ENCODE data around the gene VWA8. TPM values are rescaled to one million over a fixed set of nuclear protein-coding genes. Genes with fewer than 3 reads are reported as not detected.

Gene VWA8
- total RNA-seq, 1 donor from 2014 or later = 49.3 TPM

DNA sequence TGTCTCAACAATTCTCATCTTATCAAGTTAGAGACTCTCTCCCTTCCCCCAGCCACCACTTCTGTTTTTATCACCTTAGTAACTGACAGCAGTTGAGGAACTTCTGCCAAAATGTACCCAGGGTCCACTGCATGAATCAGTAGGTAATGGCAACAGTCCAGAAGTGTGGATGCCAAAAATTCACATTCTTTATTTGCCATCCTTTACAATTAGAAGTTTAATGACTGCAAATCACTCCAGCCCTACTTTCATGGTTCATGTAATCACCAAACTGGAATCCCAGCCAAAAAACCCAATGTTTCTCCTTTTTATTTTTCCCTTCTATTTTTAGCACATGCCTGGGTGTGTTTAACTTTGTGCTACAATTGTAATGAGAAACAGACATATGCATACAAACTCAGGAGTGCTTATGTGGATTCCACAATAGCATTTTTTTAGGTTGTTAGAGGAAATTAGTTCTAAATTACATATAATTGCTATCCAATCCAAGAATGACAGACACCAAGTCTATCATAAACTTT lies 260.1 kb downstream of the VWA8 start:
- FAIRE-seq (no peak), DNase-seq (ENCODE audit: low spot score in 2 of 2) (no peak)

DNA sequence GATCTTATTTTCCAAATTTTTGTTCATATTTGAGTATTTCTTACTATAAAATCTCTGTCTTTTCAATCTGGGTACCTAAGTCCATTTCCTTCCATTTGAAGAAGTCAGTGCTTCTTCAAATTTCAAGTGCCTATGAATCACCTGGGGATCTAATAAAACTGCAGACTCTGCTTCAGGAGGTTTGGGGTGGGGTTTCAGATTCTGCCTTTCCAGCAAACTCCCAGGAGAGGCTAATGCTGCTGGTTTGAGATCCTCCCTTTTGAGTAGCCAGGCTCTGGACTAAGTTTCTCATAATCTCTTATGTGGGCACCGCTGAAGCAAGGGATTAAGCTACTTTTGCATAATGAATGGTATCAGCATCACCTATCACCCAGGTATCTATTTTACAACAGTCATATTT lies 261.1 kb downstream of the VWA8 start:
- FAIRE-seq (no peak), DNase-seq (ENCODE audit: low spot score in 2 of 2) (no peak)

DNA sequence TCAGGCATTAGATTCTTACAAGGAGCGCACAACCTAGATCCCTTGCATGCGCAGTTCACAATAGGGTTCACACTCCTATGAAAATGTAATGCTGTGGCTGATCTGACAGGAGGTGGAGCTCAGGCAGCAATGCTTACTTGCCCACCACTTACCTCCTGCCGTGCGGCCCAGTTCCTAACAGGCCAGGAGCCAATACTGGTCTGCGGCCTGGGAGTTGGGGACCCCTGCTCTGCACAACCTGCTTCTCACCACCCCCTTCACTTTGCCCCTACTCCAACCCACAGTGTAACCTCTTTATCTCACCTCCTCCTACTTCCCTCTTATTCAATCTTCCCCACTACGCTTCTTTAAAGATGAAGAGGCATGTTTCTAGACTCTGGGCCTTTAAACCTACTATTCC lies 263.3 kb downstream of the VWA8 start:
- FAIRE-seq (no peak), DNase-seq (ENCODE audit: low spot score in 2 of 2) (no peak)

DNA sequence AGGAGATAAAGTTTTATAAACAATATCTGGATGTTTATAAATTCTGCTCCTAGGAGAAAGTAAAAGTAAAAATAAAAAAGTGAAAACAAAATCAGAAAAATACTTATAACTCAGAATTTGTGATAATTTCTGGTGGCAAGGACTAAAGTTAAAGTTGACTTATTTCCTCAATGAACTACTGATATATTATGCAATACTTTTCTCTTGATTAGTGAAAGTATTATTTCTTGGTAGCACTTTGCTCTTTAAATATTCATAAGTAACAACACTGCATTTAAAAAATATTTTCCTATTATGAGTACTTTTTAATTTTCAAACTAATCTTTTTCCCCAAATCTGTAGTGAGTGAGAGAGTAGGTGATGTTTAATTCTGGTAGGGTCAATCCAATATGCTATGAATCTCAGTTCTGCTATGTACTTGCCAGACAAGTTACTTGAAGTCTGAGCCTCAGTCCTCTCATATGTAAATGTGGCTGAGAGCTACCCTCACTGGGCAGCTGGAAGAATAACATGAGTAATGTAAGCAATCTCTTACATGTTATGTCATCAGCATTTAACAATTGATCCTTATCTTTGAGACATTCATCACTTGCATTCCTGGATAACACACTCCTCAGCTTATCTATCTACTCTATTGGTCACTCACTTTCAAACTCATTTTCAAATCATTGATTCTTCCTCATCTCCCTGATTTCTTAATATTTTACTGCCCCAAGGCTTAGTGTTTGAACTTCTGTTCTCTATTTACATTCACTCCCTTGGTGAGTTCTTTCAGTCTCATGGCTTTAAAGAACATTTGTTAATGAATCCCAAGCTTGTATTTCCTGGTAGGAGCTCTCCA lies 264.5 kb downstream of the VWA8 start:
- FAIRE-seq (peak; percentile 17), DNase-seq (ENCODE audit: low spot score in 2 of 2) (no peak)

DNA sequence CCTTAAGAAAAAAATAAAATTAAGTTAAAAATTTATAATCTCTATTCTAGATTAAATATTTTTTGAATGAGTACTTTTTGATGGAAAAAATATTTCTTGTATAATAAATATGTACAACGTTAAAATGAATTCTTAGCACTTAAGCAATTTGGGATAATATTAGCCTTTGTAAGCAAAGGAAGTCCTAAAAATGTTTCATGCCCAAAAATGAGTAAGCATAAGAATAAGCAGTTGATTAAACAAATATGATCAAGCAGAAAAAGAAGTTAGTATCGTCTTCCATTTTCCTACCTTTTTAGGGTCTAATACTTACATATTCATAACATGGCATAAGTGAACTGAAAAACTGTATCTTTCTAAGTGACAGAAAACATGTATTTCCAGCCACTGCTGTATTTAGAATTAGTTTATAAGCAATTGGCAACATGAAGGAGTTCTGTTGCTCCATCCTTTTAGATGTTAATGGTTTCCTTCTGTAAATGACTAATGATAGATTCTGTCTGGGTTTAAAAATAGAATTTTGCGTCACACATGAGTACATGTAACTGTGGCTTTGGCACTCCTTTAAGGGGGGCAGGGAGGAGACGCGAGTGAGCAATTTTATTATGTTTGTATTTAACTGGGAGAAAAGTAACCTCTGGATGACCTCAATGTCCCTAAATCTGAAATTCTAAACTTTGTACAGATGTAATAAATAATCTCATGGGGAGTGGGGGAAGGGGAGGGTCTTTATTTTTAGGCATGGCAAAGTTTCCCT lies 266.2 kb downstream of the VWA8 start:
- FAIRE-seq = no peak

GRCh38 chr13:41693434-41693833 lies 267.5 kb downstream of the VWA8 start:
- FAIRE-seq = peak; percentile 57

More for the DNA sequence above, 266.2 kb downstream of the VWA8 start:
- DNase-seq (ENCODE audit: low spot score in 2 of 2) = no peak

DNA sequence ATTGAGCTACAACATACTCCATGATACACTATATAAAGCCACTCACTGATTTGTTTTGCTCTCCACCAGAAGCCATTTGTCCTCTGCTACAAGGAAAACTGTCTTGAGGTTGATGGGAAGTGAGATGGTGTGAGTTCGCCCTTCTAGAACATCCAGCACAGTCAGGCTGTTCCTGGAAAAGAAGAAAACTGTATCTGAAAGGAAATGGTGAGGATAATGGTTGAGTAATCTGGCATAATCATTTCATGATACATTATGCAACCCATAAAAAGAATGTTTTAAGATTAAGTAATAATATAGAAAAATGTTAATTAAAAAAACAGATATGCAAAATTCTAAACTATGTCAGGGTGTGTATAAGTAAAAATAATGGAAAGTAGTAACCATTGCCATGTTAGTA lies 269.6 kb downstream of the VWA8 start:
- no peak for DNase-seq (ENCODE audit: low spot score in 2 of 2)
- FAIRE-seq = no peak

More at GRCh38 chr13:41693434-41693833, 267.5 kb downstream of the VWA8 start:
- no peak for DNase-seq (ENCODE audit: low spot score in 2 of 2)

- DNase-seq (ENCODE audit: low spot score in 2 of 2) = no peak
- FAIRE-seq = no peak
These were observed 278.1 kb downstream of the VWA8 start for GRCh38 chr13:41682766-41683165.

GRCh38 chr13:41682001-41682400 lies 278.9 kb downstream of the VWA8 start:
- FAIRE-seq = no peak
- no peak for DNase-seq (ENCODE audit: low spot score in 2 of 2)

DNA sequence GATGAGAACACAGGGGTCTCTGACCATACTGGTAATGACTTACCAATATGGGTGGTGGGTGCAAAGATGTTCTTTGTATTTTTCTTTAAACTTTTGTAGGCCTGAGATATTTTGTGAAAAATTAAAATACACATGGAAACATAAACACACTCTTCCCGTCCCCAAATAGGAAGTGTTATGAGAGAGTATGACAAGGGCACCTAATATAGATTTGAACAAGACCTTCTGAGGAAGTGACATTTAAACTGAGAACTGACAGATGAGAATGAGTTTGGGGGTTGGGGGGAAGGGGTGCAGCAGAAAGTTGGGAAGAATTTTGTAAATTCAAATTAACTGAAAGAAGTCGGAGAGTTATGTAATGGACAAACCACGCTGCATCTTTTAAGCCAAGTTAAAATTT lies 279.3 kb downstream of the VWA8 start:
- no peak for DNase-seq (ENCODE audit: low spot score in 2 of 2)

DNA sequence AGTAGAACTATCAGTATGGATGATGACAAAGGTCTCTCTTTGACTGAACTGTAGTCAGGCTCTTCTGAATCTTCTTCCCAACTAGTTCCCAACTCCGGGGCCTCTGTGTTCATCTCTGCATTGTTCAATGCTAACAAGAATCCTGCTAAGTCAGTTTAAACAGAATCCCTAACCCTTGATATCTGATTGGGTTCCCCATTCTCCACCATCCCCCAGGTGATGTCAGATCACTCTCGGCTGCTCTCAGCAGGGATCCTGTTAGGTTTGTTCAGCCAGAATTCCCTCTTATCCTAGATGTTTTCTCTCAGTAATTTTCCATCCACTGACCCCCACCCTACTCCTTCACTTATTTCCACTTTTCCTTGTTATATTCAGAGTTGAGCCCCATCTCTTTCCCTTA lies 280.0 kb downstream of the VWA8 start:
- no peak for DNase-seq (ENCODE audit: low spot score in 2 of 2)
- no peak for FAIRE-seq

More for the DNA sequence above, 279.3 kb downstream of the VWA8 start:
- FAIRE-seq = no peak

- no peak for FAIRE-seq
- DNase-seq (ENCODE audit: low spot score in 2 of 2) = no peak
These were observed 282.1 kb downstream of the VWA8 start for GRCh38 chr13:41678848-41679247.

GRCh38 chr13:41678249-41678648 lies 282.7 kb downstream of the VWA8 start:
- no peak for FAIRE-seq

DNA sequence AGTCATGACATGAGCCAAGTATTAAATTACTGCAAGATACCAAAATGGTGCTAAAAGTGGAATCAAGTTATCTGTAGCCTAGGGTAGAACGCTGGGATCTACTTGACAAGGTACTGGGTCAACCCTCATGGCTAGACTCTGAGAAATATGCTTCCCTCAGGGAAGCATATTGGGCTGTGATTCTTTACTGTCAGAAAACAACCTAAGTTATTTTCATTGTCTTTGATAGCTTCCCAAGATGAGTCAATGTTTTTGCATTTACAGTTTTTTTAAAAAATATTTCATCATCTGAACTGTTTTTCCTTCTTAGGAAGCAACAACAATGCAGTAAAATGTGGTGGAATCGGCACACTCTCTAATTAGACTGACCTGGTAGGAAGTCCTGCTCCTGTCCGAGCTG lies 285.6 kb downstream of the VWA8 start:
- DNase-seq (ENCODE audit: low spot score in 2 of 2) = no peak
- no peak for FAIRE-seq

More at GRCh38 chr13:41678249-41678648, 282.7 kb downstream of the VWA8 start:
- no peak for DNase-seq (ENCODE audit: low spot score in 2 of 2)

- FAIRE-seq = no peak
- no peak for DNase-seq (ENCODE audit: low spot score in 2 of 2)
These were observed 286.7 kb downstream of the VWA8 start for GRCh38 chr13:41674246-41674645.

DNA sequence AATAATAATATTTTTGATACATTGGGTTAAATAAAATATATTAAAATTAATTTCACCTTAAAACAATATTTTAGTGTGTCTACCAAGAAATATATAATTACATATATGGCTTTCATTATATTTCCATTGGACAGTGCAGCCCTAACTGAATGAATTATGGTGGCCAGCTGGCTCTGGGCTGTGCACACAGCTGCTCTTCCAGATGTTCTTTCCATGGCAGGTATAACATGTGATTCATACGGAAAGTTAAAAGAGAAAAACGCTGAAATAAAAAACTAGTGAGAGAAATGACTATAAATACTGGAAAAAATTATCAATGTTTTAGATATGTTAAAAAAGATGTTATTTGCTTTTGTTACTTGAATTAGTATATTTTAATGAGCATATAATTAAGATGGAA lies 287.3 kb downstream of the VWA8 start:
- DNase-seq (ENCODE audit: low spot score in 2 of 2) (no peak), FAIRE-seq (peak; percentile 23)

DNA sequence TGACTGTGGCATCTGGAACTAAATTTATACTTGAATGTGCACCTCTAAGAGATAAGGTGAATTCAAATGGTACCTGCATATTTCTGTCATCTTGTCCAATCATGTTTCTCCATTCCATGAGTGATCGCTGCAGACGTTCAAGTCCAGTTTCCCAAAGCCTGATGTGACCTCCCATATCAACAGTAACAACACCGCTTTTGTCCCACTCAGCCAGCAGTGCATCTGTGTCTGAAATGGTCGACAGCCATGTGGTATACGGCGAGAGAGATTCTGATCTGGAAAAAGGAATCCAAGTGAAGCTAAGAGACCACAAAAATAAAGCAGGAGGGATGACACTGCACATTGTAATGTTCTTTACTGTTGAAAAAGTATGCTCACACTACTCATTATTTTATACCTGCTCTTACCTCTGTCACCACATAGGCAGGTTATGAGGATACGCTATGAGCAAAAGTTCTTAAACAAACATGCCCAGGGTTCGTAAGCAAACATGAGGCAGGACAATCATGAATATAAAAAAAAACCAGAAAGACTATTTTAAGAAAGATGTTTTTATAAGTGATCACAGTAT lies 290.0 kb downstream of the VWA8 start:
- FAIRE-seq = no peak
- DNase-seq (ENCODE audit: low spot score in 2 of 2) = no peak

GRCh38 chr13:41668130-41668757 lies 292.7 kb downstream of the VWA8 start:
- DNase-seq (ENCODE audit: low spot score in 2 of 2) (peak; percentile 33 to 46), FAIRE-seq (peak; percentile 70)

GRCh38 chr13:41666644-41667043 lies 294.3 kb downstream of the VWA8 start:
- no peak for DNase-seq (ENCODE audit: low spot score in 2 of 2)
- no peak for FAIRE-seq

- FAIRE-seq = no peak
These were observed 300.5 kb downstream of the VWA8 start for GRCh38 chr13:41660411-41660810.

More at GRCh38 chr13:41660411-41660810, 300.5 kb downstream of the VWA8 start:
- DNase-seq (ENCODE audit: low spot score in 2 of 2) = no peak
